Suprapubic skin (tissue), 4 donors: ENCODE results near the gene CCSER1.

Source experiments
- EP300 ChIP-seq: sonication (generic); formaldehyde crosslinking; IDR thresholded peaks from one replicate; pipeline ENCODE4 v1.6.1; 2017; ENCODE audit warnings: antibody characterized with exemption
- POLR2A ChIP-seq, 2 donors: fragments of 450-650 bp; IDR thresholded peaks; one replicate each; pipeline ENCODE4 v1.6.1; 2017; ENCODE audit warnings: antibody characterized with exemption in 2 of 2, mild to moderate bottlenecking in 2 of 2, moderate library complexity in 2 of 2
- POLR2AphosphoS5 ChIP-seq, 3 donors: sonication (generic); formaldehyde crosslinking; IDR thresholded peaks; one replicate each; pipeline ENCODE4 v1.6.1; 2017; ENCODE audit warnings: antibody characterized with exemption in 3 of 3
- TF ChIP-seq, protein P1 (sequence below), 2 donors: fragments of 200-600 bp in 1 of 2; fragments of 450-650 bp in 1 of 2; sonication (generic) in 1 of 2; IDR thresholded peaks; one replicate each; pipeline ENCODE4 v1.5.1; 2016 to 2019; ENCODE audit warnings: antibody characterized with exemption in 2 of 2, mild to moderate bottlenecking in 1 of 2, moderate library complexity in 1 of 2

DNA sequence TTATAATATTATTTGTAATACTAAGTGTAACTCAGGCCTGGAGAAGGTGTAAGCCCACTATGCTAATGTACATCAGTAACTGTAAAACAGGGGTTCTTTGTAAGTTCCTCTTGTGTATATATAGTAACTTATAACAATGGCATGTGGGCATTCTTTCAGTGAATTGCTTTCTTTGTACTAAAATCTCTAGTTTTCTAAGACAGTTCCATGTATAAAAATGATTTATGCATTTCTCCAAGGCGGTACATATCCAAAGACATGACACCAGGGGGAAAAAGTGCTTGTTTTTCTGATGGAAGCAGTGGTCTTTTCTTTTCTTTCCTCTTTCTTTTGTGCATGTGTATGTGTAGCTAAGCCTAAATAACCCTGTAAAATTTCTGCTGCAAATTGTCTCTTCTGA is 1474.2 kb downstream of the CCSER1 start:
- TF ChIP-seq, protein P1, sequence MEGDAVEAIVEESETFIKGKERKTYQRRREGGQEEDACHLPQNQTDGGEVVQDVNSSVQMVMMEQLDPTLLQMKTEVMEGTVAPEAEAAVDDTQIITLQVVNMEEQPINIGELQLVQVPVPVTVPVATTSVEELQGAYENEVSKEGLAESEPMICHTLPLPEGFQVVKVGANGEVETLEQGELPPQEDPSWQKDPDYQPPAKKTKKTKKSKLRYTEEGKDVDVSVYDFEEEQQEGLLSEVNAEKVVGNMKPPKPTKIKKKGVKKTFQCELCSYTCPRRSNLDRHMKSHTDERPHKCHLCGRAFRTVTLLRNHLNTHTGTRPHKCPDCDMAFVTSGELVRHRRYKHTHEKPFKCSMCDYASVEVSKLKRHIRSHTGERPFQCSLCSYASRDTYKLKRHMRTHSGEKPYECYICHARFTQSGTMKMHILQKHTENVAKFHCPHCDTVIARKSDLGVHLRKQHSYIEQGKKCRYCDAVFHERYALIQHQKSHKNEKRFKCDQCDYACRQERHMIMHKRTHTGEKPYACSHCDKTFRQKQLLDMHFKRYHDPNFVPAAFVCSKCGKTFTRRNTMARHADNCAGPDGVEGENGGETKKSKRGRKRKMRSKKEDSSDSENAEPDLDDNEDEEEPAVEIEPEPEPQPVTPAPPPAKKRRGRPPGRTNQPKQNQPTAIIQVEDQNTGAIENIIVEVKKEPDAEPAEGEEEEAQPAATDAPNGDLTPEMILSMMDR (IDR thresholded peaks at IDR 0.05) = no peak
- TF ChIP-seq POLR2AphosphoS5 (IDR thresholded peaks at IDR 0.05) (no peak), EP300 (no peak), POLR2A (IDR thresholded peaks at IDR 0.05) (no peak)
